K562 (cell line): ENCODE results near the gene BCL7B. TPM values are rescaled to one million over a fixed set of nuclear protein-coding genes. Genes with fewer than 3 reads are reported as not detected.

Source experiments
- ATAC-seq: fragments of 200-7000 bp; cut with Tn5 transposase; 3 replicates; pipeline ENCODE4 v1.9.1; 2020; ENCODE audit warnings: moderate library complexity
- BruUV-seq: library from RNA; stranded (reverse); fragments of 400-500 nt; replicated peaks from 2 replicates; lab custom pipeline; 2021; lab: Mats Ljungman, UMichigan
- CTCF ChIA-PET: fragments of 300-600 bp; formaldehyde crosslinking; extraction: SDS; loops from one replicate; lab custom pipeline; 2021; ENCODE audit warnings: low intra/inter-chr PET ratio; lab: Yijun Ruan, JAX
- POLR2A ChIA-PET: fragments of 300-600, 350-650 bp; sonication (Branson Sonifier 250); formaldehyde crosslinking; extraction: SDS; loops from one replicate; lab custom pipeline; 2021; ENCODE audit warnings: antibody characterized with exemption, inconsistent platforms; lab: Yijun Ruan, JAX
- DNase-seq, 4 experiments: peaks; one replicate each; pipeline versions ENCODE4 v3.0.0 to v3.0.0-alpha.2; 2011 to 2018; ENCODE audit warnings: low spot score in 3 of 4, mixed read lengths in 3 of 4; ENCODE audit errors: extremely low read depth in 1 of 4
- FAIRE-seq: peaks from 2 replicates; lab custom pipeline; 2011; peaks lifted over from hg19 to GRCh38; lab: Jason Lieb, UNC
- H2AFZ ChIP-seq: 2 replicates; pipeline ENCODE4 v1.6.0; 2011; ENCODE audit warnings: low read depth, low read length, control low read depth, inconsistent platforms
- H3K27ac ChIP-seq: fragments of 200-600 bp; 3 replicates; pipeline ENCODE4 v1.8.0; 2011; ENCODE audit warnings: low read depth, mild to moderate bottlenecking, control low read depth, inconsistent platforms, low read length, moderate library complexity, mixed read lengths; ENCODE audit errors: extremely low read depth
- H3K27me3 ChIP-seq, 2 experiments: fragments of 300-600 bp in 1 of 2; 2 replicates in 1 of 2; 3 replicates in 1 of 2; pipeline versions ENCODE4 v1.6.0 to v1.8.0; 2011; ENCODE audit warnings: inconsistent platforms in 2 of 2, low read length in 2 of 2, mild to moderate bottlenecking in 1 of 2, mixed read lengths in 1 of 2, moderate library complexity in 1 of 2; ENCODE audit not compliant: control insufficient read depth in 2 of 2, insufficient read depth in 2 of 2
- H3K36me3 ChIP-seq: fragments of 300-600 bp; 3 replicates; pipeline ENCODE4 v1.8.0; 2011; ENCODE audit warnings: mild to moderate bottlenecking, low read length, inconsistent platforms; ENCODE audit not compliant: control insufficient read depth, insufficient read depth
- H3K4me1 ChIP-seq, 2 experiments: fragments of 200-600 bp in 1 of 2; replicated peaks in 1 of 2; 2 replicates in 1 of 2; 3 replicates in 1 of 2; pipeline versions ENCODE4 v1.5.1 to v1.8.0; 2011; ENCODE audit warnings: inconsistent platforms in 2 of 2, low read length in 2 of 2, mild to moderate bottlenecking in 1 of 2, mixed read lengths in 1 of 2, moderate library complexity in 1 of 2; ENCODE audit not compliant: control insufficient read depth in 2 of 2, insufficient read depth in 2 of 2
- H3K4me2 ChIP-seq: 2 replicates; pipeline ENCODE4 v1.6.1; 2011; ENCODE audit warnings: low read length, control low read depth, inconsistent platforms, mixed read lengths; ENCODE audit not compliant: insufficient read depth
- H3K4me3 ChIP-seq: fragments of 200-600 bp; sonication (generic), shearing (Covaris generic); 2 replicates; pipeline ENCODE4 v1.5.1; 2016; ENCODE audit warnings: control low read depth, inconsistent platforms
- H3K79me2 ChIP-seq: fragments of 200-600 bp; 3 replicates; pipeline ENCODE4 v1.8.0; 2011; ENCODE audit warnings: low read length, inconsistent platforms; ENCODE audit not compliant: control insufficient read depth, insufficient read depth
- H3K9ac ChIP-seq, 2 experiments: 2 replicates each; pipeline versions ENCODE4 v1.6.0 to v1.6.1; 2011; ENCODE audit warnings: low read depth in 2 of 2, low read length in 2 of 2, control low read depth in 1 of 2, inconsistent platforms in 1 of 2, mild to moderate bottlenecking in 1 of 2, mixed read lengths in 1 of 2; ENCODE audit not compliant: insufficient read depth in 1 of 2
- H3K9me1 ChIP-seq: one replicate; pipeline ENCODE4 v1.6.0; 2011; ENCODE audit warnings: inconsistent platforms, mild to moderate bottlenecking, low read length, moderate library complexity; ENCODE audit not compliant: control insufficient read depth, insufficient read depth
- H3K9me3 ChIP-seq: replicated peaks from 2 replicates; pipeline ENCODE4 v1.5.1; 2011; ENCODE audit warnings: low read depth, low read length, inconsistent platforms; ENCODE audit not compliant: control insufficient read depth, insufficient read depth
- H4K20me1 ChIP-seq: replicated peaks from 2 replicates; pipeline ENCODE4 v1.6.1; 2011; ENCODE audit warnings: low read length, inconsistent platforms, mixed read lengths; ENCODE audit not compliant: control insufficient read depth, insufficient read depth
- ATF2 ChIP-seq: sonication (generic); formaldehyde crosslinking; IDR thresholded peaks from 2 replicates; pipeline ENCODE4 v1.8.1; 2022; ENCODE audit warnings: missing genetic modification reagents
- BACH1 ChIP-seq: fragments of 200-800 bp; sonication (Bioruptor generic); IDR thresholded peaks from 2 replicates; pipeline ENCODE4 v1.6.1; 2016; ENCODE audit warnings: missing genetic modification characterization, missing compliant biosample characterization
- GATAD2A ChIP-seq: fragments of 450-650 bp; IDR thresholded peaks from 2 replicates; pipeline ENCODE4 v1.6.1; 2017
- HCFC1 ChIP-seq: IDR thresholded peaks from 2 replicates; pipeline ENCODE4 v1.6.1; 2012; ENCODE audit warnings: low read depth, low read length, improper control_type of control experiment
- KDM2B ChIP-seq: fragments of 250-450 bp; sonication (Bioruptor Pico); IDR thresholded peaks from 2 replicates; pipeline ENCODE4 v1.8.0; 2021; ENCODE audit warnings: mild to moderate bottlenecking, moderate library complexity
- KLF1 ChIP-seq: fragments of 450-650 bp; IDR thresholded peaks from 2 replicates; pipeline ENCODE4 v1.6.1; 2016; ENCODE audit warnings: missing genetic modification characterization, missing compliant biosample characterization
- MED1 ChIP-seq: sonication (generic); formaldehyde crosslinking; IDR thresholded peaks from 2 replicates; pipeline ENCODE4 v1.8.1; 2023; ENCODE audit warnings: missing genetic modification reagents, borderline replicate concordance
- MXD1 ChIP-seq: fragments of 250-450 bp; sonication (Bioruptor Pico); IDR thresholded peaks from 2 replicates; pipeline ENCODE4 v1.8.0; 2021; ENCODE audit warnings: borderline replicate concordance, mild to moderate bottlenecking, moderate library complexity; ENCODE audit not compliant: poor library complexity, severe bottlenecking
- POLR2A ChIP-seq: fragments of 450-650 bp; conservative IDR thresholded peaks from 2 replicates; pipeline ENCODE4 v1.6.1; 2016
- POLR3G ChIP-seq: IDR thresholded peaks from 2 replicates; pipeline ENCODE4 v1.6.1; 2011; ENCODE audit not compliant: insufficient read length, insufficient replicate concordance; ENCODE audit errors: extremely low read depth
- RBFOX2 ChIP-seq: fragments of 200-400 bp; formaldehyde crosslinking; IDR thresholded peaks from 2 replicates; pipeline ENCODE4 v1.6.1; 2017; ENCODE audit warnings: low read depth, mild to moderate bottlenecking, low read length, moderate library complexity
- SRSF7 ChIP-seq: fragments of 200-400 bp; formaldehyde crosslinking; optimal IDR thresholded peaks from 2 replicates; pipeline ENCODE3; 2017; ENCODE audit warnings: mild to moderate bottlenecking, low read depth, low read length
- TEAD1 ChIP-seq, 2 experiments: fragments of 450-650 bp in 1 of 2; sonication (generic) in 1 of 2; formaldehyde crosslinking; IDR thresholded peaks; 2 replicates each; pipeline versions ENCODE4 v1.4.0 to v1.8.0; 2020 to 2022; ENCODE audit warnings: mild to moderate bottlenecking in 2 of 2, missing genetic modification reagents in 1 of 2
- ZNF239 ChIP-seq: fragments of 250-450 bp; sonication (Bioruptor Pico); IDR thresholded peaks from 2 replicates; pipeline ENCODE4 v1.4.0; 2020; ENCODE audit warnings: mild to moderate bottlenecking
- ZNF507 ChIP-seq: conservative IDR thresholded peaks from 2 replicates; pipeline ENCODE4 v1.6.1; 2017; ENCODE audit warnings: missing genetic modification characterization, missing compliant biosample characterization
- WGBS: fragments of 100-300 bp; shearing (Covaris generic); methylation state at CpG from one replicate; pipeline ENCODE4 v1.1.6; 2016; ENCODE audit warnings: low coverage, mixed read lengths; ENCODE audit not compliant: insufficient coverage; ENCODE audit errors: missing lambda C conversion rate; 5-methylcytosine and 5-hydroxymethylcytosine counted together
- in situ Hi-C: fragments of 300-500 bp; cut with MboI; formaldehyde crosslinking; loops from 4 replicates; pipeline ENCODE4 v1.15.0; 2018; ENCODE audit warnings: inconsistent platforms, mixed read lengths
- intact Hi-C: fragments of 100-400 bp; cut with micrococcal nuclease; formaldehyde crosslinking; loops from 2 replicates; pipeline ENCODE4 v1.14.2; 2022
- polyA plus RNA-seq, 8 experiments: library from polyadenylated mRNA; depleted of rRNA in 4 of 8; stranded (reverse) in 5 of 8; unstranded in 3 of 8; fragments of >200 nt; fragmentation: Nextera tagmentation in 2 of 8; fragmentation: Illumina TruSeq in 1 of 8; extraction: Ambion mirVana in 2 of 8; extraction: Trizol in 1 of 8; gene quantifications; 2 replicates each; pipeline versions ENCODE4 v1.2.1 to v1.2.3, GENCODE V29; 2011 to 2014; ENCODE audit warnings: inconsistent platforms in 1 of 8, missing spikeins in 1 of 8
- total RNA-seq, 7 experiments: library from RNA; depleted of rRNA in 6 of 7; stranded (reverse); fragments of >200 nt in 6 of 7; fragmentation: Illumina TruSeq in 2 of 7; extraction: Trizol in 2 of 7; gene quantifications; 2 replicates each; pipeline versions ENCODE4 v1.2.1 to v1.2.3, GENCODE V29; 2011 to 2021; ENCODE audit warnings: low replicate concordance in 1 of 7
- TF ChIP-seq, protein P1 (sequence below): sonication (generic); formaldehyde crosslinking; IDR thresholded peaks from 2 replicates; pipeline ENCODE4 v1.8.0; 2022; ENCODE audit warnings: mild to moderate bottlenecking, missing genetic modification reagents
- TF ChIP-seq, protein P2 (sequence below), 2 experiments: IDR thresholded peaks; 2 replicates each; pipeline ENCODE4 v1.6.1; 2011; ENCODE audit warnings: borderline replicate concordance in 1 of 2, control low read depth in 1 of 2, low read depth in 1 of 2, low read length in 1 of 2, mild to moderate bottlenecking in 1 of 2, mixed read lengths in 1 of 2, moderate library complexity in 1 of 2; ENCODE audit not compliant: insufficient read depth in 1 of 2, insufficient read length in 1 of 2, poor library complexity in 1 of 2, severe bottlenecking in 1 of 2; ENCODE audit errors: extremely low read depth in 1 of 2

The BCL7B gene
- total and polyA plus RNA-seq, 9 of the 15 experiments (the other 6 are each of a cell fraction or from before 2014, with no cell fraction given): 10.0 to 73.2 (median 32.9) TPM

GRCh38 chr7:73504920-73505319, 52.6 kb downstream of the BCL7B start:
- no peak for DNase-seq
- H3K79me2 ChIP-seq: peaks cover 56% of the 10 kb centered on the region
- no peaks in the 10 kb centered on the region for H3K9me3 ChIP-seq
- no peak overlapping the region for H3K4me3 ChIP-seq
- no peak overlapping the region for H3K4me2 ChIP-seq
- H4K20me1 ChIP-seq: peaks cover 9% of the 10 kb centered on the region; the same call in 1 of the 2 replicates
- no peak for ATAC-seq
- ChIA-PET CTCF (no interaction called here), POLR2A (interaction anchor here (0.6 to 2.4 kb wide), 6 partner anchors 10 to 64 kb away, joined by 3 to 14 read pairs (median 4); partner anchors contain the start of gene BAZ1B)
- no peak overlapping the region for H3K27ac ChIP-seq
- no peaks in the 10 kb centered on the region; a peak in 1 of 5 replicates for H3K4me1 ChIP-seq
- 100% methylated on average over 1 of the region's 1 CpG for WGBS
- intact Hi-C loops (no loop called here), in situ Hi-C loops (no loop called here)
- H3K9ac ChIP-seq: no peak overlapping the region
- FAIRE-seq: no peak
- no peaks in the 10 kb centered on the region for H3K9me1 ChIP-seq
- H3K27me3 ChIP-seq: no peaks in the 10 kb centered on the region
- TF ChIP-seq GATAD2A: no peak
- TF ChIP-seq, protein P1, sequence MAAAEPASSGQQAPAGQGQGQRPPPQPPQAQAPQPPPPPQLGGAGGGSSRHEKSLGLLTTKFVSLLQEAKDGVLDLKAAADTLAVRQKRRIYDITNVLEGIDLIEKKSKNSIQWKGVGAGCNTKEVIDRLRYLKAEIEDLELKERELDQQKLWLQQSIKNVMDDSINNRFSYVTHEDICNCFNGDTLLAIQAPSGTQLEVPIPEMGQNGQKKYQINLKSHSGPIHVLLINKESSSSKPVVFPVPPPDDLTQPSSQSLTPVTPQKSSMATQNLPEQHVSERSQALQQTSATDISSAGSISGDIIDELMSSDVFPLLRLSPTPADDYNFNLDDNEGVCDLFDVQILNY (CRISPR knock-in tag): no peak
- TF ChIP-seq MED1 (CRISPR knock-in tag): no peak
- TF ChIP-seq BACH1 (tag): no peak
- TF ChIP-seq SRSF7: no peak
- TF ChIP-seq HCFC1: no peak
- TF ChIP-seq, protein P2, sequence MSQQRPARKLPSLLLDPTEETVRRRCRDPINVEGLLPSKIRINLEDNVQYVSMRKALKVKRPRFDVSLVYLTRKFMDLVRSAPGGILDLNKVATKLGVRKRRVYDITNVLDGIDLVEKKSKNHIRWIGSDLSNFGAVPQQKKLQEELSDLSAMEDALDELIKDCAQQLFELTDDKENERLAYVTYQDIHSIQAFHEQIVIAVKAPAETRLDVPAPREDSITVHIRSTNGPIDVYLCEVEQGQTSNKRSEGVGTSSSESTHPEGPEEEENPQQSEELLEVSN (IDR thresholded peaks at IDR 0.05; ENCODE audit: borderline replicate concordance in 1 of 2, extremely low read depth in 1 of 2, insufficient read depth in 1 of 2, insufficient read length in 1 of 2, low read depth in 1 of 2, low read length in 1 of 2, poor library complexity in 1 of 2, severe bottlenecking in 1 of 2): no peak
- no peak for TF ChIP-seq ATF2 (CRISPR knock-in tag)
- TF ChIP-seq POLR2A: no peak
- no peak for TF ChIP-seq POLR3G
- no peak for TF ChIP-seq RBFOX2
- no peak for TF ChIP-seq ZNF507 (tag)
- no peak for TF ChIP-seq ZNF239
- no peak for TF ChIP-seq MXD1 (CRISPR knock-in tag)
- no peak for TF ChIP-seq KLF1 (tag)
- no peak for TF ChIP-seq KDM2B (CRISPR knock-in tag)
- no peak for TF ChIP-seq TEAD1 (CRISPR knock-in tag; IDR thresholded peaks at IDR 0.05)
- H3K36me3 ChIP-seq: peaks cover 92% of the 10 kb centered on the region
- BruUV-seq: no TSS peak
- H2AFZ ChIP-seq: no peak overlapping the region
